Measurements from ENCODE around the gene TP53.

Gene TP53

GRCh38 chr17:7714721-7715594 lies 27.7 kb upstream of the TP53 start:
- no peak for TF ChIP-seq CTCF (IDR thresholded peaks at IDR 0.05; ENCODE audit: insufficient read depth, low read length, poor library complexity, severe bottlenecking)
- DNase-seq (ENCODE audit: extremely low read depth, insufficient read length) = no peak
- H3K4me3 ChIP-seq (replicated peaks; ENCODE audit: low read depth, low read length) = no peak overlapping the region
- peaks cover 6% of the 10 kb centered on the region for H3K27me3 ChIP-seq (replicated peaks; ENCODE audit: control insufficient read depth, insufficient read depth, low read length)
- no peaks in the 10 kb centered on the region for H3K36me3 ChIP-seq (ENCODE audit: control insufficient read depth, insufficient read depth, low read length)

- DNase-seq (ENCODE audit: extremely low read depth, insufficient read length) = no peak
- H3K27me3 ChIP-seq (replicated peaks; ENCODE audit: control insufficient read depth, insufficient read depth, low read length) = peaks cover 6% of the 10 kb centered on the region
- no peak overlapping the region for H3K4me3 ChIP-seq (replicated peaks; ENCODE audit: low read depth, low read length)
- no peaks in the 10 kb centered on the region for H3K36me3 ChIP-seq (ENCODE audit: control insufficient read depth, insufficient read depth, low read length)
- TF ChIP-seq CTCF (IDR thresholded peaks at IDR 0.05; ENCODE audit: insufficient read depth, low read length, poor library complexity, severe bottlenecking) = no peak
These were observed 26.5 kb upstream of the TP53 start for GRCh38 chr17:7713782-7714181.

GRCh38 chr17:7712111-7712771 lies 25.0 kb upstream of the TP53 start:
- DNase-seq (ENCODE audit: extremely low read depth, insufficient read length) = no peak
- Histone ChIP-seq H3K27me3 (replicated peaks; ENCODE audit: control insufficient read depth, insufficient read depth, low read length) (peaks cover 6% of the 10 kb centered on the region), H3K4me3 (replicated peaks; ENCODE audit: low read depth, low read length) (no peak overlapping the region), H3K36me3 (ENCODE audit: control insufficient read depth, insufficient read depth, low read length) (no peaks in the 10 kb centered on the region)
- no peak for TF ChIP-seq CTCF (IDR thresholded peaks at IDR 0.05; ENCODE audit: insufficient read depth, low read length, poor library complexity, severe bottlenecking)

- Histone ChIP-seq H3K27me3 (replicated peaks; ENCODE audit: control insufficient read depth, insufficient read depth, low read length) (peaks cover 3% of the 10 kb centered on the region), H3K36me3 (ENCODE audit: control insufficient read depth, insufficient read depth, low read length) (no peaks in the 10 kb centered on the region), H3K4me3 (replicated peaks; ENCODE audit: low read depth, low read length) (no peak overlapping the region)
- no peak for DNase-seq (ENCODE audit: extremely low read depth, insufficient read length)
- peak; percentile 30 for TF ChIP-seq CTCF (IDR thresholded peaks at IDR 0.05; ENCODE audit: insufficient read depth, low read length, poor library complexity, severe bottlenecking)
These were observed 23.9 kb upstream of the TP53 start for GRCh38 chr17:7711051-7711755.

GRCh38 chr17:7710301-7710700 lies 23.0 kb upstream of the TP53 start:
- no peak for DNase-seq (ENCODE audit: extremely low read depth, insufficient read length)
- Histone ChIP-seq H3K27me3 (replicated peaks; ENCODE audit: control insufficient read depth, insufficient read depth, low read length) (peaks cover 3% of the 10 kb centered on the region), H3K36me3 (ENCODE audit: control insufficient read depth, insufficient read depth, low read length) (no peaks in the 10 kb centered on the region), H3K4me3 (replicated peaks; ENCODE audit: low read depth, low read length) (no peak overlapping the region)
- TF ChIP-seq CTCF (IDR thresholded peaks at IDR 0.05; ENCODE audit: insufficient read depth, low read length, poor library complexity, severe bottlenecking) = no peak

Measured in GM06990 (cell line).